Measurements from ENCODE around the gene HCN3. TPM values are rescaled to one million over a fixed set of nuclear protein-coding genes. Genes with fewer than 3 reads are reported as not detected.

The HCN3 gene
- total RNA-seq, 1 experiment from 2014 or later = 5.4 TPM

GRCh38 chr1:155244368-155245162 lies 32.7 kb upstream of the HCN3 start:
- Histone ChIP-seq H3K18ac (ENCODE audit: insufficient read length, low read depth, low read length) (peak overlapping the region; percentile 96), H4K5ac (ENCODE audit: insufficient read length, low read depth, low read length) (peak overlapping the region; percentile 3), H4K8ac (replicated peaks; ENCODE audit: insufficient read length, low read depth, low read length) (no peak overlapping the region), H3K27me3 (ENCODE audit: insufficient read depth, low read length) (no peaks in the 10 kb centered on the region; the same call in 1 of the 2 replicates), H3K27ac (ENCODE audit: insufficient read length, low read depth, low read length) (peak overlapping the region; percentile 83), H2BK5ac (ENCODE audit: insufficient read length, low read length) (no peak overlapping the region), H3K56ac (ENCODE audit: insufficient read length, low read depth, low read length) (no peak overlapping the region), H2BK20ac (ENCODE audit: low read depth, low read length, poor library complexity, severe bottlenecking) (no peak overlapping the region), H2BK15ac (ENCODE audit: low read depth, low read length) (no peak overlapping the region), H4K91ac (ENCODE audit: insufficient read length, low read depth, low read length) (no peak overlapping the region), H3K79me2 (ENCODE audit: insufficient read depth, low read length) (no peaks in the 10 kb centered on the region), H2BK120ac (ENCODE audit: low read depth, low read length, poor library complexity, severe bottlenecking) (no peak overlapping the region), H3K9ac (ENCODE audit: extremely low read depth, insufficient read length, low read length) (peak overlapping the region; percentile 88), H2BK12ac (ENCODE audit: insufficient read length, low read depth, low read length) (no peak overlapping the region), H3K79me1 (ENCODE audit: insufficient read depth, low read depth, low read length, poor library complexity, severe bottlenecking) (no peaks in the 10 kb centered on the region), H2AK5ac (ENCODE audit: insufficient read length, low read length) (no peak overlapping the region), H3T11ph (ENCODE audit: low read length) (no peak overlapping the region), H3K23me2 (ENCODE audit: insufficient read length, low read depth, low read length, poor library complexity, severe bottlenecking) (peaks cover 9% of the 10 kb centered on the region), H2AFZ (ENCODE audit: low read length) (no peak overlapping the region), H3K4ac (ENCODE audit: low read depth, low read length) (no peak overlapping the region), H3K9me3 (ENCODE audit: control insufficient read depth, low read depth, low read length) (no peaks in the 10 kb centered on the region), H3K23ac (ENCODE audit: insufficient read length, low read depth, low read length) (no peak overlapping the region), H4K20me1 (ENCODE audit: control insufficient read depth, insufficient read depth, insufficient read length) (no peaks in the 10 kb centered on the region), H3K4me2 (ENCODE audit: insufficient read depth, insufficient read length, low read length) (peak overlapping the region; percentile 91), H3K4me1 (ENCODE audit: insufficient read depth, low read length) (no peaks in the 10 kb centered on the region), H3K14ac (ENCODE audit: insufficient read depth, low read length) (peak overlapping the region; percentile 86; the same call in 1 of the 2 replicates)
- Mint-ChIP-seq H3K9me3 (peaks cover 0 to 3% of the 10 kb centered on the region in 2 experiments; a peak in 1 of 5 replicates), H3K27ac (peak overlapping the region; percentile 85 to 97 (median 90)), H3K27me3 (ENCODE audit: low read depth) (peaks cover 41% of the 10 kb centered on the region), H3K4me1 (peaks cover 28 to 34% of the 10 kb centered on the region in 2 experiments), H3K36me3 (ENCODE audit: insufficient read depth in 1 of 3, low read depth in 3 of 3) (peaks cover 8 to 28% (median 27%) of the 10 kb centered on the region in 3 experiments), H3K4me3 (peak overlapping the region; percentile 81 to 84)
- WGBS (ENCODE audit: extremely low coverage, insufficient read length, low lambda C conversion rate) = no CpG with 5 or more reads among the region's 53 CpGs
- TF ChIP-seq CTCF (conservative IDR thresholded peaks at IDR 0.05) = peak; percentile 43; the same call in 2 of the 3 replicates
- peak; percentile 99 for DNase-seq

All from H9 (cell line).